Measurements from ENCODE around the gene PIN1.

DNA sequence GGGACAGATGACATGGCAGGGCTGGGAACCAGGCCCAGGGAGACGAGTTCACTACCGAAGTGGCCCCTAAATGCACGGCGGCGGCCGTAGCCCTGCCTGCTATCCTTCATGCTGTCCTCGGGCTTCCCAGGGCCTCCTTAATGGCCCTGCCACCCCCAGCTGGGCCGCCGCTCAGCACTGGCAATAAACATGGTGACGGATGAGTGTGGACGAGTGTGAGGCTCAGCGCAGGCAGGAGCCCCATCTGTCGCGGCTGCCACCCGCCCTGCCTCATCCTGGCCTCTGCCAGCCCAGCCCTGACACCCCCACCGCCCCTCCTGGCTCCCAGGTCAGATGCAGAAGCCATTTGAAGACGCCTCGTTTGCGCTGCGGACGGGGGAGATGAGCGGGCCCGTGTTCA, 13.6 kb downstream of the PIN1 start:
- TF ChIP-seq YY1 (IDR thresholded peaks at IDR 0.05; ENCODE audit: low read depth, low read length) (no peak), RBBP5 (IDR thresholded peaks at IDR 0.05; ENCODE audit: borderline replicate concordance, low read depth, low read length) (no peak), TBP (IDR thresholded peaks at IDR 0.05; ENCODE audit: low read depth, low read length) (no peak), RAD21 (IDR thresholded peaks at IDR 0.05 in 1 of 2, conservative IDR thresholded peaks at IDR 0.05 in 1 of 2; ENCODE audit: low read depth in 2 of 2, low read length in 2 of 2) (no peak), HDAC6 (IDR thresholded peaks at IDR 0.05; ENCODE audit: low read depth, low read length) (no peak), MAFK (IDR thresholded peaks at IDR 0.05; ENCODE audit: low read depth, low read length) (no peak), NANOG (IDR thresholded peaks at IDR 0.05; ENCODE audit: insufficient read depth, low read depth, low read length, poor library complexity, severe bottlenecking) (no peak), KDM1A (IDR thresholded peaks at IDR 0.05; ENCODE audit: borderline replicate concordance, low read length) (no peak), RFX5 (IDR thresholded peaks at IDR 0.05; ENCODE audit: borderline replicate concordance, low read depth, low read length) (no peak), EGR1 (IDR thresholded peaks at IDR 0.05; ENCODE audit: borderline replicate concordance, low read depth, low read length) (no peak)
- TF ChIP-seq, protein P1, sequence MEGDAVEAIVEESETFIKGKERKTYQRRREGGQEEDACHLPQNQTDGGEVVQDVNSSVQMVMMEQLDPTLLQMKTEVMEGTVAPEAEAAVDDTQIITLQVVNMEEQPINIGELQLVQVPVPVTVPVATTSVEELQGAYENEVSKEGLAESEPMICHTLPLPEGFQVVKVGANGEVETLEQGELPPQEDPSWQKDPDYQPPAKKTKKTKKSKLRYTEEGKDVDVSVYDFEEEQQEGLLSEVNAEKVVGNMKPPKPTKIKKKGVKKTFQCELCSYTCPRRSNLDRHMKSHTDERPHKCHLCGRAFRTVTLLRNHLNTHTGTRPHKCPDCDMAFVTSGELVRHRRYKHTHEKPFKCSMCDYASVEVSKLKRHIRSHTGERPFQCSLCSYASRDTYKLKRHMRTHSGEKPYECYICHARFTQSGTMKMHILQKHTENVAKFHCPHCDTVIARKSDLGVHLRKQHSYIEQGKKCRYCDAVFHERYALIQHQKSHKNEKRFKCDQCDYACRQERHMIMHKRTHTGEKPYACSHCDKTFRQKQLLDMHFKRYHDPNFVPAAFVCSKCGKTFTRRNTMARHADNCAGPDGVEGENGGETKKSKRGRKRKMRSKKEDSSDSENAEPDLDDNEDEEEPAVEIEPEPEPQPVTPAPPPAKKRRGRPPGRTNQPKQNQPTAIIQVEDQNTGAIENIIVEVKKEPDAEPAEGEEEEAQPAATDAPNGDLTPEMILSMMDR (IDR thresholded peaks at IDR 0.05; ENCODE audit: control extremely low read depth in 1 of 3, insufficient read depth in 1 of 3, low read depth in 1 of 3, low read length in 3 of 3): no peak
- TF ChIP-seq, protein P2, sequence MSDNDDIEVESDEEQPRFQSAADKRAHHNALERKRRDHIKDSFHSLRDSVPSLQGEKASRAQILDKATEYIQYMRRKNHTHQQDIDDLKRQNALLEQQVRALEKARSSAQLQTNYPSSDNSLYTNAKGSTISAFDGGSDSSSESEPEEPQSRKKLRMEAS (IDR thresholded peaks at IDR 0.05): no peak
